HG02759 (cell line): ENCODE data around the gene KPNA3.
"Not testable (repeated sequence)": the region's sequence is repeated elsewhere in the genome, so short reads cannot be mapped to it uniquely, and the experiment has no call there.

ENCODE experiments used
- ATAC-seq: cut with Tn5 transposase; IDR thresholded peaks from one replicate; pipeline ENCODE4 v1.9.1; 2021; ENCODE audit warnings: mild to moderate bottlenecking, moderate library complexity; ENCODE audit not compliant: unreplicated experiment

Gene KPNA3

DNA sequence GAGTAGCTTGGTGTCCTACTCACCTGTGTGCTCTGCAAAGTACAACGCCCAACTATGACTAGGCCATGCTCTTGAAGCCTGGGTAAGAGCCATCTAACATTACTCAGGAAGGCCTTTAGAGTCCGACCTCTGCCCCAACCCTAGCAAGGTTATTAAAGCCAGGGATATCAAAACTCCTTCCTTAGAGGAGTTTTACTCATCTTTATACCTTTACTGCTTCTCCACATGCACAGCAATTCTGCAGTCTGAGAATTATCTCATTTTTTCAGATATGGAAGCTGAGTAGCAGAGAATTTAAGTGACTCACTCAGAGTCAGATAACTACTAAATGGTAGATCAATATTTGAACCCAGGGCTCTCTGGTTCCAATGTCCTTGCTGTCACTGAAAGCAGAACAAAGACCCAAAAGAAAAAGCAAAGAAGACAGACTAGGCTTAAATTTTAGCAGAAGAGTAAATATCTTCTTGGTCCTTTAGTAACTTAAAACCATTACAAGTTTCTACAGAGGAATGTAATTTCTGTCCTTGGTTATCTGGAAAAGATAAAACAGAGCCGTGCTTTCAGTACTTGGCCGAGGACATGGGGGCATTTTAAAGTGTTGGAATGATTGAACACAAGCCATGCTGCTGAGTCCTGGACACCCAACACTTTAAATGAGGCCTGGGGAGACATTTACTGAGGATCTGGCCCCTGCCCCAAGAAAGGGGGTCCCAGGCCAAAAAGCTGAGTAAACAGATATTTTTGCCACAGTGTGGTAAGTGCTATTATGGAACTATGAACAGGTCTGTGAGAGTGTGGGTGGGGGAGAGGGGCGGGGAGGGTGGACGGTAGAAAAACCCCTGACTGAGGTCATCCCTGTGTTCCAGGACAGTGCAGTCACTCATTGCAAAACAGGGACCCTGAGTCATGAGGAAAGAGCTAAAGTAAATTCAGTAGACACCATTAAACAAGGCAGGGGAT lies 18.4 kb upstream of the KPNA3 start:
- no peak for ATAC-seq

- ATAC-seq, result no peak
These were observed 15.2 kb upstream of the KPNA3 start for GRCh38 chr13:49807681-49808080.

GRCh38 chr13:49806126-49806536 lies 13.6 kb upstream of the KPNA3 start:
- no peak for ATAC-seq

DNA sequence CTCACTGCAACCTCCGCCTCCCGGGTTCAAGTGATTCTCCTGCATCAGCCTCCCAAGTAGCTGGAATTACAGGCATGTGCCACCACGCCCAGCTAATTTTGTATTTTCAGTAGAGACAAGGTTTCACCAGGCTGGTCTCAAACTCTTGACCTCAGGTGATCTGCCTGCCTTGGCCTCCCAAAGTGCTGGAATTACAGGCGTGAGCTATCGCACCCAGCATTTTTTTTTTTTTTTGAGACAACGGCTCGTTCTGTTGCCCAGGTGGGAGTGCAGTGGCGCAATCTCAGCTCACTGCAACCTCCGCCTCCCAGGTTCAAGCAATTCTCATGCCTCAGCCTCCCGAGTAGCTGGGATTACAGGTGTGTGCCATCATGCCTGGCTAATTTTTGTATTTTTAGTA lies 10.6 kb upstream of the KPNA3 start:
- ATAC-seq, result not testable (repeated sequence)

DNA sequence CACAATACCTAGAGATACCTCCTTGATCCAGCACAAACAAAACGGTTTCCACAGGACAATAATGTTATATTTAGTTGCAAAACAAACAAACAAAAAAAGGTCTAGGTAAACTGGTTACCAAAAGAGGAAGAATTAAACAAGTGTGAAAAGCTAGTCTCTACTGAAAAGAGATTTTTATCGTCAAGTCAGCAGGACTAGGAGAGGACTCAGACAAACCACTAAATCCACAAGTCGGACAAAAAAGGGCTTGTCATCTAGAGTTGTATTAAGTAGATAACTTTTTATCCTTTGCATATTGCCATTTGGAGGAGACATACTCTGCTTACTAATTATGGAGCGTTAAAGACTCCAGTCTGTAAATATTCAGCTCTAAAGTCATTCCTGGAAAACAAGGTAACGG lies 9.9 kb upstream of the KPNA3 start:
- ATAC-seq, result no peak

DNA sequence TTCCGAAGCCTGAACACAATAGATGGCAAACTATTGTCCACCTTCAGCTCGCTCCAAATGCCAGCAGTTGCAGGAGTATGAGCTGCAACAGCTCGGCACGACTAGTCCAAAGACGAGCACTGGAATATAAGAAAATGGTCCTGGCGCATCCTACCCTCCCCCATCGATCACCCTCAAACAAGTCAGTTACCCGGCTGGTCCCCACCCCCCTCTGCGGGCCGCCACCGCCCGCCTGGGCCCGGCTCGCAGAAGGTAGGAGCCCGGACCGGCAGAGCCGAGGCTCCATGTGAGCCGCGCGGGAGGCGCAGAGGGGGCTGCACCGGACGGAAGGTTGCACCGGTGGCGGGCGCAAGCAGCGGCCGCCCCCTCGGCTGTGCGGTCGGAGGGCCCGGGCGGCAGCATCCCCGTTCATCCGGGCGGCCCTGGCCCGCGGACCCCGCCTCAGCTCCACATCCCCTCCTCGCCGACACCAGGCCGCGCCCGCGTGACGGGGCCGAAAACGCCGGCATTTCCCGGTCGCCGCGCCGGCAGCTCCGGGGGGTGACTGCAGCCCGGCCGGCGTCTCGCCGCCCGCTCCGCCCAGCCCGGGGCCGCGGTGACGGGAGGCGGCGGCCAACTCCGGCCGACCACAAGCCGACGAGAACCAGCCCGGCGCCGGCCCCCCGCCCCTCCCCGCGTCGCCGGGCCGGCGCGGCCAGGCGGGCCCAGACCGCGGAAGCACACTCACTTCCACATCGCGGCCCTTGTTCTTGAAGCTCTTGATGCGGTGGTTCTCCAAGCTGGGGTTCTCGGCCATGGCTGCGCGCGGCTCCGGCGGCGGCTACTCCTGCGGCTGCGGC lies 552 bp downstream of the KPNA3 start:
- ATAC-seq, result peak; percentile 25

DNA sequence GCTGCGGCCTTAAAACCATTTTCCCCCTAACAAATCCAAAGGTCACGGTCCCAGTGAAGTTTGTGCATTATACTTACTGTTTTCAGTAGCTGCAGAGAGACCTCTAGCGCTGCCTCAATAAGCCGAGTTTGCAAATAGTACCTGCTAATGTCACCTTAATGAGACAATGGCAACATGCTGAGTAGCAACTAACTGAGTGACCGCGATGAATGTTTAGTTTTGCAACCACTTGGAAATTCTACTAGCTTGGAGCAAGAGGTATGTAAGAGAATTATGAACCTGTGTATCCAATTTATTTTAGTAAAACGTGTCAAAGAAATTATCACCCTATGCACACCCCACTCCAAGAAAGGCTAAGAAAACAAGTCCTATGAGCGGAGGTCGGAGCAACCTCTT lies 1.2 kb downstream of the KPNA3 start:
- peak; percentile 12 for ATAC-seq

DNA sequence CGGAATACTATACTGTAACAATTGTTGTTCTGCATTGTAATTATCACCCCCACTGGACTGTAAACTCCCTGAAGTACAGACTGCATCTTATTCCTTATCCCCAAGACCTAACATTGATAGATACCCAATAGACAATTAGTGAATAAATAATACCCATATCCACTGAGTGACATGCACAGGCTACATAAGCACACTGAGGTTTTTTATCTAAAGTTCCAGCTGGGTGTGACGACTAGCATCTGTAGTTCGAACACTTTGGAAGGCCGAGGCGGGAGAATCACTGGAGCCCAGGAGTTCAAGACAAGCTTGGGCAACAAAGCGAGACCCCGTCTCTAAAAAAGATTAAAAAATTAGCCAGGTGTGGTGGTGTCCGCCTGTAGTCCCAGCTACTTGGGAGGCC lies 2.5 kb downstream of the KPNA3 start:
- ATAC-seq, result no peak

DNA sequence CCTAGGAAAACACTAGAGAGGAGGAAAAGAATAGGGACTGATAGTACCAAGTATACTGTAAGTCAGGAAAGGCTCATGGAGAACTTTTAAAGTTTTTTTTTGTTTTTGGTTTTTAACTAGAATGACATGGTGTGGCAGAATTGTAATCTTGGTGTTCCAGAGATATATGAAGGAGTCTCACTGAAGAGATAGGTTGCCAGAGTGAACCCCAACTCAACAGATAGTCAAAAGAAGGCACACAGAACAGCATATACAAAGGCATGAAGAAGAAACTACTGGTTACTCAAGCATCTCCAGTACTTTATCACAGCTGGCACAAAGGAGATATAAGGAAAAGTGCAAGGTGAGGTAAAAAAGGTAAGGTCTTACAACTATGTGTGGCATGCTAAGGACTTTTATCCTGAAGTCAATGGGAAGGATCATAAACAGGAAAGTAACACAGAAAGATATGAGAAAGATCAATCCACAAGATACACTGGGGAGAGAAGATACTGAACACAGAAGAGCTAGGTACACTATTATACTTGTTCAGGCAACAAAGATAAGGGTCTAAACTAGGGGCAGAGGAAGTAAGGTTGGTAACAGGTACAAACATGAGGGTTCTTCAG lies 6.0 kb downstream of the KPNA3 start:
- ATAC-seq, result no peak

GRCh38 chr13:49784886-49785570 lies 7.5 kb downstream of the KPNA3 start:
- no peak for ATAC-seq

- no peak for ATAC-seq
These were observed 8.6 kb downstream of the KPNA3 start for GRCh38 chr13:49783865-49784264.

DNA sequence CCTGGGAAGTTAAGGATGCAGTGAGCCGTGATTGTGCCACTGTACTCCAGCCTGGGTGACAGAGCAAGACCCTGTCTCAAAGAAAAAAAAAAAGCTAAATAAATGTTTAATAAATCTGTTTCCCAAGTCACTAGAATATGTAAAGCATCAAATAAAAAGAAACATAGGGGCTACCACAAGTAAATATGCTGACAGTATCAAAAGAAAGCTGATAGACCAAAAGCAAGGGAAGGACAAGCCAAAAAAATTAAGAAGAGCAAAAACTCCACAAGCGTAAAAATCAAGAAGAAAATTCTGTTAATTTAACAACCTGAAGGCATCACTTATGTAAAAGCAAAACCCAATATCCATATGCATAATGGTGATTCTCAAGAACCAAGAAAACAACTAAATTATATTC lies 9.7 kb downstream of the KPNA3 start:
- no peak for ATAC-seq

GRCh38 chr13:49781806-49782205 lies 10.7 kb downstream of the KPNA3 start:
- no peak for ATAC-seq

DNA sequence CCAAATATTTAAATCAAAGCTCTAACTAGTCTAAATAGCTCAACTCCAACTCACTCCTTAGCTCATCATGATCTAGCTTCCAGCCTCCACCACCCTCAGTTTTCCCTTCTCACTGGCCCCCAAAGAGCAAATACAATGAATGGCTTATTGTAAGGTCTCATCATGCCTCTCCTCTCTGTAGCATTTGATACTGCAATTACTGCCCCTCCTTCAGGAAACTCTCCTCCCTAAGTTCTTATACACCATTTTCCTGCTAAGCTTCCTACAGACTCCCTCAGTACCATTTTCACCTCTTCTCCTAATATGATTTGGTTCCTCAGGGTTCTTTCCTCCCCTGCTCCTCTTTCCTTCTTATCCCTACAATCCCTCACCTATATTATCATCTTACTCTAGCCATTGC lies 12.8 kb downstream of the KPNA3 start:
- no peak for ATAC-seq

DNA sequence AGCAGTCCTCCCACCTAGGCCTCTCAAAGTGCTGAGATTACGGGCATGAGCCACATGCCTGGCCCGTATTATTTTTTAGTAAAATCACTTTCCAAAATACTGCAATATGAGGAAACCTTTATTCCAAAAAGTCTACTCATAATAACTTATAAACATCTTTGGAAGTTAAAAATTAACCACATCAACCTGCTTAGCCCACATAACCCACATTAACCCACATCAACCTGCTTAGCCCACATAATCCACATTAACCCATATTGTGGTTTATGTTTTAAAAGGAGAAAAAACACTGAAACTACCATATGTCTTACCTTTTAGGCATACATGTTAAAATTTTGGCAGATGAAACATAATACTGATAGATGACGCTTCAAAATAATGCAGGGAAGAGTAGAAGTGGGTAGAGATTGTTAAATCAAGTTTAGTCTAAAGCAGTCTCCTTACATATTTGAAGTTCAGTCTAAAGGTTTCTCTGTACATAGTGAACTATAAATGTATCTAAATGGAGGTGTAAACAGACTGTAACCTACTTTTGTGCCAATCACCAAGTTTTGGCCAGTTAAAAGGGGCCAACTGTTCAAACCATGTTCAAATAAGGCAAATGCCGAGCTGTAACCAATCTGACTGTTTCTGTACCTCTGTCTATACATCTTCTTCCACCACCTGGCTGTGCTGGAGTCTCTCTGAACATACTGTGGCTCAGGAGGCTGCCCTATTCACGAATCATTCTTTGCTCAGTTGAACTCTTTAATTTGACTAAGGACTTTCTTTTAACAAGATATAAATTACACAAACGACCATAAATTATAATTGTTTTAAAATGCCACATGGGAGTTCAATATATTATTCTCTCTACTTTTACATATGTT lies 14.5 kb downstream of the KPNA3 start:
- ATAC-seq, result no peak

DNA sequence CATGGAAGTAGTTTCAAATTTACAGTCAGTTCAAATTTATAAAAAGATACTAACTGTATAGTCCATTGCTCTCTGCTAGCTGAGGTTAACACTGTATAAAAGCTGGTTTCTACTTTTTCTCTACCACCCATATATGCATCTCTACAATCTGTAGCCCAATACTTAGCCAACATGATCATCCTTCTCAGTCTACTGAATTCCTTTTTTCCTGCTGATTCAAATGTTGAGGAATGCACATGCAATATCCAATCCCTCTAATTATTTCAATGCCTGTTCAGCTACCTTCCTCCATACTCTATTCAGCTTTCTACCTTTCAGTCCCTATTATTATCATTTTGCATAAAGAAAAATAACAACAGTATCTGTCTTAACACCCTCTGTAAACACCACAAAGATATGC lies 15.6 kb downstream of the KPNA3 start:
- no peak for ATAC-seq

DNA sequence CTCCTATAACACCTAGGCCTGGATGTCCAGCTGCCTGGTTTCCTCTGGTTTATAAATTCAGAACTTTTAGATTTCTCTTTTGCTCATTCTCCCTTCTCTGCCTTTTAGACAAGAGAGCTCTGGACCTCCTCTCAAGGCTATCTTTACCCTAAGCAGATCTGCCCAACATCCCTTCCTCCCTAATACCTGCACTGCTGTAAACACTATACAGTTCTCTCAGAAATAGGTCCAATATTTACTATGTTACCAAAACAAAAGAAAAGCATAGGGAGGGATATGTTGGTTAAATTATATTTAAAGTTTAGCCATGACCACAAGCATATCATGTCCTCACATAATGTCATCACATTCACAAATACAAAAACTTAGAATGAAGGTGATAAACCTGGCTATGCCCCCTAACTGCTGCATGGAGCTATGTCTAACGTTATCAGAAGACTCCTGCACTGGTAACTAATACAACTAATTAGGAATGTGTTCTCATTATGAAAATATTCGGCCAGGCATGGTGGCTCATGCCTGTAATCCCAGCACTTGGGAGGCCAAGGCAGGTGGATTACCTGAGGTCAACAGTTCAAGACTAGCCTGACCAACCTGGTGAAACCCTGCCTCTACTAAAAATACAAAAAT lies 18.0 kb downstream of the KPNA3 start:
- no peak for ATAC-seq

- no peak for ATAC-seq
These were observed 19.7 kb downstream of the KPNA3 start for GRCh38 chr13:49772828-49773227.

DNA sequence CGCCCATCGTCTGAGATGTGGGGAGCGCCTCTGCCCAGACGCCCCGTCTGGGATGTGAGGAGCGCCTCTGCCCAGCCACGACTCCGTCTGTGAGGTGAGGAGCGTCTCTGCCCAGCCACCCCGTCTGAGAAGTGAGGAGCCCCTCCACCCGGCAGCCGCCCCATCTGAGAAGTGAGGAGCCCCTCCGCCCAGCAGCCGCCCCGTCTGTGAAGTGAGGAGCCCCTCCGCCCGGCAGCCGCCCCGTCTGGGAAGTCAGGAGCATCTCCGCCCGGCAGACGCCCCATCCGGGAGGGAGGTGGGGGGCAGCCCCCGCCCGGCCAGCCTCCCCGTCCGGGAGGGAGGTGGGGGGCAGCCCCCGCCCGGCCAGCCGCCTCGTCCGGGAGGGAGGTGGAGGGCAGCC lies 30.7 kb downstream of the KPNA3 start:
- ATAC-seq, result not testable (repeated sequence)
